GM08714 (cell line): Measurements from ENCODE around the gene ENTPD1.
"Not testable (repeated sequence)": the region's sequence is repeated elsewhere in the genome, so short reads cannot be mapped to it uniquely, and the experiment has no call there.

Source experiments
- H3K4me3 ChIP-seq: fragments of 200-500 bp; sonication (Bioruptor generic); 2 replicates; pipeline ENCODE4 v1.5.1; 2014; ENCODE audit warnings: mild to moderate bottlenecking, low read length, inconsistent platforms
- ZNF274 ChIP-seq: IDR thresholded peaks from 2 replicates; pipeline ENCODE4 v1.6.1; 2012; ENCODE audit warnings: mild to moderate bottlenecking, low read depth, low read length

ENTPD1 gene

GRCh38 chr10:95796504-95796903 lies 40.5 kb downstream of the ENTPD1 start:
- no peak overlapping the region for H3K4me3 ChIP-seq

GRCh38 chr10:95798096-95798855 lies 42.3 kb downstream of the ENTPD1 start:
- H3K4me3 ChIP-seq: no peak overlapping the region
- no peak for TF ChIP-seq ZNF274

More at GRCh38 chr10:95796504-95796903, 40.5 kb downstream of the ENTPD1 start:
- TF ChIP-seq ZNF274: no peak

GRCh38 chr10:95800286-95800685 lies 44.3 kb downstream of the ENTPD1 start:
- not testable (repeated sequence) for H3K4me3 ChIP-seq

GRCh38 chr10:95806687-95807380 lies 50.9 kb downstream of the ENTPD1 start:
- not testable (repeated sequence) for H3K4me3 ChIP-seq

DNA sequence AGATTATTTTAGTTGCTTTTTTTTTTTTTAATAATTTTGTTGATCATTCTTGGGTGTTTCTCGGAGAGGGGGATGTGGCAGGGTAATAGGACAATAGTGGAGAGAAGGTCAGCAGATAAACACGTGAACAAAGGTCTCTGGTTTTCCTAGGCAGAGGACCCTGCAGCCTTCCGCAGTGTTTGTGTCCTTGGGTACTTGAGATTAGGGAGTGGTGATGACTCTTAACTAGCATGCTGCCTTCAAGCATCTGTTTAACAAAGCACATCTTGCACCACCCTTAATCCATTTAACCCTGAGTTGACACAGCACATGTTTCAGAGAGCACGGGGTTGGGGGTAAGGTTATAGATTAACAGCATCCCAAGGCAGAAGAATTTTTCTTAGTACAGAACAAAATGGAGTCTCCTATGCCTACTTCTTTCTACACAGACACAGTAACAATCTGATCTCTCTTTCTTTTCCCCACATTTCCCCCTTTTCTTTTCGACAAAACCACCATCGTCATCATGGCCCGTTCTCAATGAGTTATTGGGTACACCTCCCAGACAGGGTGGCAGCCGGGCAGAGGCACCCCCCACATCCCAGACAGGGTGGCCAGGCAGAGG lies 52.8 kb downstream of the ENTPD1 start:
- not testable (repeated sequence) for H3K4me3 ChIP-seq

- no peak for TF ChIP-seq ZNF274
- H3K4me3 ChIP-seq: no peak overlapping the region
These were observed 53.6 kb downstream of the ENTPD1 start for GRCh38 chr10:95809370-95810197.

GRCh38 chr10:95810198-95810976 lies 54.4 kb downstream of the ENTPD1 start:
- no peak overlapping the region for H3K4me3 ChIP-seq
- TF ChIP-seq ZNF274: no peak

GRCh38 chr10:95813054-95813685 lies 57.2 kb downstream of the ENTPD1 start:
- TF ChIP-seq ZNF274: no peak
- H3K4me3 ChIP-seq: no peak overlapping the region

DNA sequence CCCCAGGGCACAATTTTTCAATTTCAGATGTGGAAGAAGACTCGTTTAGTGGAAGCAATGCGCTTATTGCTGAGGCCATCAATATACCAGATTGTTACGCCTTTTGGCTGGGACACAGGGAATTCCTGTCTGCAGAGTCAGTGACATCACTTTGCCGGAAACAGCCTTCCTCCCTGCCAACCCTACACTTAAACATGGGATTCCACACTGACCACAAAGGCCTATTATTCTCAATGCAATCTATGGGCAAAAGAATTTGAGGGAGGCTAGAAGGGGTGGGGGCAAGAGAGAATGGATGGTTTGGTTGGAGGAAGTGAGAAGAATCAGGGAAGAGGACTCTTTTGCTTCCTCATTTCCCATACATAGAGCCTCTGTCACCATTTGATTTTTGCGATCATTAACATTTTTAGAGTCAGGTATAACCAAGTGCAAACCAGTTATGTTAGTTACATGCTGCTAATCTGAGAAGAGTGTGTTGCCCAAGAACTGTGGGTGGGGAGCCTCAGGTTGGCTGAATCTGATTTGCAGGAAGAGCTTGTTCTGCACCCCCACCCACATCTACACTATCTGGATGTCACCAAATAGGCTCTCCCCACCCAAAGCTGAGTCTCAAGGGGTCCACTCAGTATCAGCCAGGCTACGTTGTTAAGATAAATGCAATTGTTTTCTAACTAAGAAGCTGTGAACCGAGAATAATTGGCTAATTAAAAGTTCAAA lies 58.2 kb downstream of the ENTPD1 start:
- no peak for TF ChIP-seq ZNF274
- H3K4me3 ChIP-seq: no peak overlapping the region

DNA sequence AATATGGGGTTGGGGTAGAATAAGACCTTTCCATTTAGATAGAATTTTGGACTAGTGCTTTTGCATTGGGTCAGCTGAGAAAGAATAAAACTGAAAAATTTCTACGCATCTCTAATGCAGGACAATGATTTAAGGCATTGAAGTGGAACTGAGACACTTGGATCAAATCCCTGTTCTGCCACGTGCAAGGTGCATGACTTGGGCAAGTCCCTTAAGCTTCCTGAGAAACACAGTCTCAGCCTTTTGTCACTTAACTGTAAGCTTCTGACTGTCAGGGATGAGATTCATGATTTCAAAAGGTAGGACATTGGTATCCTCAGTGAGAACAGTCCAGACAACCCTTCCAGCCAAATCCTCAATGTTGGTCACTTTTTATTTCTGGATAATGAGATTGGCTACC lies 59.2 kb downstream of the ENTPD1 start:
- no peak for TF ChIP-seq ZNF274
- no peak overlapping the region for H3K4me3 ChIP-seq

DNA sequence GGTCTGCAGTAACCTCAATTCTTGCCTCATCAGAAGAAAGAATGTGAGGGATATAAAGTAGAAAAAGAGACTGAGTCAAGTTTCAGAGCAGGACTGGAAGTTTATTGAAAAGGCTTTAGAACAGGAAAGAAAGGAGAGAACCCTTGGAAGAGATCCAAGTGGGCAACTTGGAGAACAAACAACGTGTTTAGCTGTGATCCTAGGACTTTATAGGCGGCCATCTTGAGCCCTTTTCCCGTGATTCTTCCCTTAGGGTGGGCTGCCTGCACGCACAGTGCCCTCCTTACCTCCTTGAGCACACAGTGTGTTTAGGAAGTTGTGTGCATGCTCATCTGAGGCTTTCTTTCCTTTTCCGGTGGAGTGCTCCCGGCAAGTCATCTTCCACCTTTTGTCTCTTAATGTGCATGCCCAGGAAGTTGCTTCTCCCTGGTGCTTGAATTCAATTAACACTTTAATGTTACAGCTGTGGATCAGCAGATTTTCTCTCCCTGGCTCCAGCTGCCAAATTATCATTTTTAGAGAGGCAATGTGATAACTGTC lies 59.8 kb downstream of the ENTPD1 start:
- no peak overlapping the region for H3K4me3 ChIP-seq

DNA sequence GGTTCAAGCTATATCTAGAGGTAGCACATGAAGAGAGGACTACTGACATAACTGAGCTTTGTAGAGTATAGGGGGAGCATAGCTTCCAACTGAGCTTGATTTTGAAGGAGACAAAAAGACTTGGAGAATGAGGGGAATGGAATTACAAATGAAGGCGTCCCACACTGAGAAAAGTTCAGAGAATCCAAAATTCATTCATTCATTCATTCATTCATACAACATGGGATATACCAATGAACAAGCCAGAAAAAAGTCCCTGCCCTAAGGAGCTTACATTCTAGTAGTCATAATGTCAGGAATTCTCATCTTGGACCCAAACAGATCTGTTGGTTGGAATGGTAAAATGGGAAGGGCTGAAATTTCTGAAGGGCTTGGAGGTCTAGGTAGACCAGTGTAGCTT lies 62.0 kb downstream of the ENTPD1 start:
- no peak overlapping the region for H3K4me3 ChIP-seq
- no peak for TF ChIP-seq ZNF274

More for the DNA sequence above, 59.8 kb downstream of the ENTPD1 start:
- TF ChIP-seq ZNF274: no peak

DNA sequence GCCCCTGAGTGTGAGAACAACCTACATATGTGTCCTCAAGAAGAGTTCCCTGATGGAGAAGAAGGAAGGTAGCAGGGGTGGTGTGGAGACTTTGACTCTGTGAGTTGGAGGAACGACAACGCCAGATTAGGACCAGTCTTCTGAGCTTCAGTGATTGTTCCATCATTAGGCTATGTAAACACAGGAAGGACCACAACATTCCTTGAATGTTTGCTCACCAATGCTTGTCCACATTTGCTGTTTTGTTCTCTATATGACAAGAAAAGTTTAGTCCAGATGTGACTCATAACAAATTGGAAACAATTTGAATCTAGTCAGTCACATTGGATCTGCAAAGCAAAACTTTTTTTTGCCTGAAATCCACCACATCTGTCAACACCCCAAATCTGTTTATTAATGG lies 62.7 kb downstream of the ENTPD1 start:
- no peak for TF ChIP-seq ZNF274
- no peak overlapping the region for H3K4me3 ChIP-seq
